Endothelial cell of umbilical vein (primary cell): Measurements from ENCODE around the gene OR1Q1. TPM values are rescaled to one million over a fixed set of nuclear protein-coding genes. Genes with fewer than 3 reads are reported as not detected.

Experiments
- BruUV-seq: library from RNA; stranded (reverse); fragments of 400-500 nt; replicated peaks from 2 replicates; lab custom pipeline; 2021; lab: Mats Ljungman, UMichigan
- CTCF ChIA-PET: fragments of 300-600, 350-600 bp; sonication (Branson Sonifier 250); formaldehyde crosslinking; loops from one replicate; lab custom pipeline; 2021; ENCODE audit warnings: antibody characterized with exemption, inconsistent platforms; lab: Charles Lee
- POLR2A ChIA-PET: fragments of 300-600, 350-600 bp; sonication (Branson Sonifier 250); formaldehyde crosslinking; loops from one replicate; lab custom pipeline; 2021; ENCODE audit warnings: antibody characterized with exemption, inconsistent platforms; lab: Charles Lee
- DNase-seq: peaks from one replicate; pipeline ENCODE4 v3.0.0-alpha.2; 2011; ENCODE audit warnings: low read depth, low spot score
- FAIRE-seq: peaks from 2 replicates; lab custom pipeline; 2011; peaks lifted over from hg19 to GRCh38; lab: Jason Lieb, UNC
- H2AFZ ChIP-seq: 2 replicates; pipeline ENCODE4 v1.6.0; 2012; ENCODE audit warnings: low read depth, low read length, control low read depth, inconsistent platforms
- H3K27ac ChIP-seq: 2 replicates; pipeline ENCODE4 v1.5.1; 2011; ENCODE audit warnings: low read depth, mild to moderate bottlenecking, control low read depth, low read length, moderate library complexity; ENCODE audit not compliant: insufficient read depth
- H3K27me3 ChIP-seq, 2 experiments: 2 replicates each; pipeline versions ENCODE4 v1.6.0 to v1.6.1; 2011; ENCODE audit warnings: low read length in 2 of 2, mixed read lengths in 1 of 2; ENCODE audit not compliant: control insufficient read depth in 2 of 2, insufficient read depth in 2 of 2
- H3K36me3 ChIP-seq, 2 experiments: 2 replicates in 1 of 2; 3 replicates in 1 of 2; pipeline ENCODE4 v1.5.1; 2011; ENCODE audit warnings: low read length in 2 of 2, mild to moderate bottlenecking in 1 of 2, moderate library complexity in 1 of 2; ENCODE audit not compliant: control insufficient read depth in 2 of 2, insufficient read depth in 2 of 2; ENCODE audit errors: extremely low read depth in 1 of 2
- H3K4me1 ChIP-seq: 3 replicates; pipeline ENCODE4 v1.5.1; 2011; ENCODE audit warnings: mild to moderate bottlenecking, low read length; ENCODE audit not compliant: control insufficient read depth, insufficient read depth; ENCODE audit errors: extremely low read depth
- H3K4me2 ChIP-seq: 2 replicates; pipeline ENCODE4 v1.6.1; 2011; ENCODE audit warnings: low read length, control low read depth, mixed read lengths; ENCODE audit not compliant: insufficient read depth
- H3K4me3 ChIP-seq, 3 experiments: fragments of 200-600 bp in 1 of 3; sonication (generic), shearing (Covaris generic) in 1 of 3; replicated peaks in 1 of 3; 2 replicates each; pipeline ENCODE4 v1.5.1; 2011 to 2016; ENCODE audit warnings: control low read depth in 3 of 3, low read length in 3 of 3, mild to moderate bottlenecking in 2 of 3, inconsistent platforms in 1 of 3, low read depth in 1 of 3, moderate library complexity in 1 of 3; ENCODE audit not compliant: insufficient read depth in 1 of 3
- H3K79me2 ChIP-seq: 2 replicates; pipeline ENCODE4 v1.6.0; 2012; ENCODE audit warnings: low read length, inconsistent platforms; ENCODE audit not compliant: control insufficient read depth, insufficient read depth
- H3K9ac ChIP-seq: replicated peaks from 2 replicates; pipeline ENCODE3; 2011; ENCODE audit warnings: low read length, control low read depth; ENCODE audit not compliant: insufficient read depth; ENCODE audit errors: extremely low read depth
- H3K9me1 ChIP-seq: replicated peaks from 3 replicates; pipeline ENCODE4 v1.6.0; 2011; ENCODE audit warnings: mild to moderate bottlenecking, low read length; ENCODE audit not compliant: control insufficient read depth, insufficient read depth; ENCODE audit errors: extremely low read depth
- H3K9me3 ChIP-seq: replicated peaks from 2 replicates; pipeline ENCODE4 v1.5.1; 2012; ENCODE audit warnings: low read length, inconsistent platforms; ENCODE audit not compliant: control insufficient read depth, insufficient read depth
- H4K20me1 ChIP-seq: replicated peaks from 2 replicates; pipeline ENCODE3; 2011; ENCODE audit warnings: mild to moderate bottlenecking, low read length; ENCODE audit not compliant: control insufficient read depth, insufficient read depth; ENCODE audit errors: extremely low read depth
- EZH2 ChIP-seq: IDR thresholded peaks from 2 replicates; pipeline ENCODE4 v1.6.1; 2012; ENCODE audit warnings: borderline replicate concordance, low read depth, mild to moderate bottlenecking, moderate library complexity, low read length, inconsistent platforms; ENCODE audit not compliant: severe bottlenecking
- FOS ChIP-seq: IDR thresholded peaks from 2 replicates; pipeline ENCODE4 v1.6.1; 2011; ENCODE audit warnings: mild to moderate bottlenecking, low read length, moderate library complexity, borderline replicate concordance; ENCODE audit not compliant: insufficient read depth
- GATA2 ChIP-seq: IDR thresholded peaks from 2 replicates; pipeline ENCODE4 v1.7.0; 2011; ENCODE audit warnings: low read depth, mild to moderate bottlenecking, moderate library complexity, mixed read lengths, low read length; ENCODE audit not compliant: insufficient read length, insufficient read depth
- JUN ChIP-seq: IDR thresholded peaks from 2 replicates; pipeline ENCODE4 v1.6.1; 2011; ENCODE audit warnings: borderline replicate concordance, low read depth; ENCODE audit not compliant: insufficient read length, insufficient read depth
- MYC ChIP-seq: IDR thresholded peaks from one replicate; pipeline ENCODE4 v1.6.1; 2011; ENCODE audit warnings: mild to moderate bottlenecking, low read depth, low read length
- POLR2A ChIP-seq: IDR thresholded peaks from 2 replicates; pipeline ENCODE4 v1.6.1; 2012; ENCODE audit warnings: low read depth, mild to moderate bottlenecking, control low read depth, low read length
- POLR2AphosphoS5 ChIP-seq: IDR thresholded peaks from 2 replicates; pipeline ENCODE4 v1.6.1; 2012; ENCODE audit warnings: low read depth, mild to moderate bottlenecking, control low read depth, low read length, moderate library complexity; ENCODE audit not compliant: insufficient read depth
- dilution Hi-C: fragments of 300-500 bp; cut with MboI; formaldehyde crosslinking; loops from one replicate; pipeline ENCODE4 v1.15.0; 2019; ENCODE audit warnings: low sequenced_read_pairs; ENCODE audit not compliant: extremely low pct_ligation_motif_present
- intact Hi-C: fragments of 100-400 bp; cut with micrococcal nuclease; formaldehyde crosslinking; loops from one replicate; pipeline ENCODE4 v1.10.0; 2022
- polyA plus RNA-seq, 4 experiments: library from polyadenylated mRNA; depleted of rRNA in 3 of 4; stranded (reverse) in 3 of 4; unstranded in 1 of 4; fragments of >200 nt; gene quantifications; 2 replicates each; pipeline versions ENCODE4 v1.2.1 to v1.2.3, GENCODE V29; 2011 to 2012; ENCODE audit warnings: missing spikeins in 1 of 4
- total RNA-seq: library from RNA; stranded (reverse); gene quantifications from 2 replicates; pipeline ENCODE4 v1.2.3, GENCODE V29; 2021
- TF ChIP-seq, protein P1 (sequence below), 2 donors: IDR thresholded peaks; 1 replicate in 1 of 2; 2 replicates in 1 of 2; pipeline ENCODE4 v1.5.1; 2011; ENCODE audit warnings: low read length in 2 of 2, mild to moderate bottlenecking in 2 of 2, moderate library complexity in 2 of 2, control low read depth in 1 of 2, inconsistent platforms in 1 of 2, low read depth in 1 of 2; ENCODE audit not compliant: insufficient read depth in 1 of 2; ENCODE audit errors: extremely low read depth in 1 of 2
- TF ChIP-seq, protein P2 (sequence below): IDR thresholded peaks from 2 replicates; pipeline ENCODE4 v1.6.1; 2011; ENCODE audit not compliant: insufficient read depth, insufficient read length

OR1Q1 gene
- total and polyA plus RNA-seq, 2 donors (not counting 3 experiments of a cell fraction or from before 2014, with no cell fraction given): not detected

GRCh38 chr9:122567901-122568300 lies 46.6 kb upstream of the OR1Q1 start:
- no peak overlapping the region for H3K4me2 ChIP-seq

More at GRCh38 chr9:122567901-122568300, 46.6 kb upstream of the OR1Q1 start:
- no peaks in the 10 kb centered on the region for H3K36me3 ChIP-seq
- DNase-seq: no peak
- FAIRE-seq: no peak
- CTCF ChIA-PET: interaction anchor here (0.8 kb wide), 1 partner anchor 9 kb away, joined by 3 read pairs; no protein-coding TSS in a partner anchor
- no peaks in the 10 kb centered on the region for H3K4me1 ChIP-seq
- no peaks in the 10 kb centered on the region for H3K9me1 ChIP-seq
- no peak overlapping the region for H3K9ac ChIP-seq
- no peak overlapping the region for H2AFZ ChIP-seq
- no peak overlapping the region for H3K4me3 ChIP-seq
- dilution Hi-C loops (no loop called here), intact Hi-C loops (no loop called here)
- H3K79me2 ChIP-seq: no peaks in the 10 kb centered on the region
- BruUV-seq: no TSS peak
- no peaks in the 10 kb centered on the region for H3K27me3 ChIP-seq
- H3K9me3 ChIP-seq: no peaks in the 10 kb centered on the region
- no peaks in the 10 kb centered on the region for H4K20me1 ChIP-seq
- POLR2A ChIA-PET: no interaction called here
- TF ChIP-seq JUN: no peak
- TF ChIP-seq, protein P1, sequence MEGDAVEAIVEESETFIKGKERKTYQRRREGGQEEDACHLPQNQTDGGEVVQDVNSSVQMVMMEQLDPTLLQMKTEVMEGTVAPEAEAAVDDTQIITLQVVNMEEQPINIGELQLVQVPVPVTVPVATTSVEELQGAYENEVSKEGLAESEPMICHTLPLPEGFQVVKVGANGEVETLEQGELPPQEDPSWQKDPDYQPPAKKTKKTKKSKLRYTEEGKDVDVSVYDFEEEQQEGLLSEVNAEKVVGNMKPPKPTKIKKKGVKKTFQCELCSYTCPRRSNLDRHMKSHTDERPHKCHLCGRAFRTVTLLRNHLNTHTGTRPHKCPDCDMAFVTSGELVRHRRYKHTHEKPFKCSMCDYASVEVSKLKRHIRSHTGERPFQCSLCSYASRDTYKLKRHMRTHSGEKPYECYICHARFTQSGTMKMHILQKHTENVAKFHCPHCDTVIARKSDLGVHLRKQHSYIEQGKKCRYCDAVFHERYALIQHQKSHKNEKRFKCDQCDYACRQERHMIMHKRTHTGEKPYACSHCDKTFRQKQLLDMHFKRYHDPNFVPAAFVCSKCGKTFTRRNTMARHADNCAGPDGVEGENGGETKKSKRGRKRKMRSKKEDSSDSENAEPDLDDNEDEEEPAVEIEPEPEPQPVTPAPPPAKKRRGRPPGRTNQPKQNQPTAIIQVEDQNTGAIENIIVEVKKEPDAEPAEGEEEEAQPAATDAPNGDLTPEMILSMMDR (IDR thresholded peaks at IDR 0.05; ENCODE audit: extremely low read depth in 1 of 2, insufficient read depth in 1 of 2, low read depth in 1 of 2, low read length in 2 of 2): no peak
- TF ChIP-seq MYC: no peak
- no peak for TF ChIP-seq GATA2
- no peak for TF ChIP-seq FOS
- TF ChIP-seq POLR2A: no peak
- TF ChIP-seq, protein P2, sequence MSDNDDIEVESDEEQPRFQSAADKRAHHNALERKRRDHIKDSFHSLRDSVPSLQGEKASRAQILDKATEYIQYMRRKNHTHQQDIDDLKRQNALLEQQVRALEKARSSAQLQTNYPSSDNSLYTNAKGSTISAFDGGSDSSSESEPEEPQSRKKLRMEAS: no peak
- TF ChIP-seq POLR2AphosphoS5: no peak
- TF ChIP-seq EZH2: no peak
- H3K27ac ChIP-seq: no peak overlapping the region
